K562 (cell line): ENCODE results near the gene ACTN3. TPM values are rescaled to one million over a fixed set of nuclear protein-coding genes. Genes with fewer than 3 reads are reported as not detected.
A peak's percentile ranks its signal among the peaks of the same experiment; 100 is the strongest.

Experiments used
- ATAC-seq: fragments of 200-7000 bp; cut with Tn5 transposase; 3 replicates; pipeline ENCODE4 v1.9.1; 2020; ENCODE audit warnings: moderate library complexity
- BruUV-seq: library from RNA; stranded (reverse); fragments of 400-500 nt; replicated peaks from 2 replicates; lab custom pipeline; 2021; lab: Mats Ljungman, UMichigan
- CTCF ChIA-PET: fragments of 300-600 bp; formaldehyde crosslinking; extraction: SDS; loops from one replicate; lab custom pipeline; 2021; ENCODE audit warnings: low intra/inter-chr PET ratio; lab: Yijun Ruan, JAX
- POLR2A ChIA-PET: fragments of 300-600, 350-650 bp; sonication (Branson Sonifier 250); formaldehyde crosslinking; extraction: SDS; loops from one replicate; lab custom pipeline; 2021; ENCODE audit warnings: antibody characterized with exemption, inconsistent platforms; lab: Yijun Ruan, JAX
- DNase-seq, 4 experiments: peaks; one replicate each; pipeline versions ENCODE4 v3.0.0 to v3.0.0-alpha.2; 2011 to 2018; ENCODE audit warnings: low spot score in 3 of 4, mixed read lengths in 3 of 4; ENCODE audit errors: extremely low read depth in 1 of 4
- FAIRE-seq: peaks from 2 replicates; lab custom pipeline; 2011; peaks lifted over from hg19 to GRCh38; lab: Jason Lieb, UNC
- H2AFZ ChIP-seq: 2 replicates; pipeline ENCODE4 v1.6.0; 2011; ENCODE audit warnings: low read depth, low read length, control low read depth, inconsistent platforms
- H3K27ac ChIP-seq: fragments of 200-600 bp; 3 replicates; pipeline ENCODE4 v1.8.0; 2011; ENCODE audit warnings: low read depth, mild to moderate bottlenecking, control low read depth, inconsistent platforms, low read length, moderate library complexity, mixed read lengths; ENCODE audit errors: extremely low read depth
- H3K27me3 ChIP-seq, 2 experiments: fragments of 300-600 bp in 1 of 2; 2 replicates in 1 of 2; 3 replicates in 1 of 2; pipeline versions ENCODE4 v1.6.0 to v1.8.0; 2011; ENCODE audit warnings: inconsistent platforms in 2 of 2, low read length in 2 of 2, mild to moderate bottlenecking in 1 of 2, mixed read lengths in 1 of 2, moderate library complexity in 1 of 2; ENCODE audit not compliant: control insufficient read depth in 2 of 2, insufficient read depth in 2 of 2
- H3K36me3 ChIP-seq: fragments of 300-600 bp; 3 replicates; pipeline ENCODE4 v1.8.0; 2011; ENCODE audit warnings: mild to moderate bottlenecking, low read length, inconsistent platforms; ENCODE audit not compliant: control insufficient read depth, insufficient read depth
- H3K4me1 ChIP-seq, 2 experiments: fragments of 200-600 bp in 1 of 2; replicated peaks in 1 of 2; 2 replicates in 1 of 2; 3 replicates in 1 of 2; pipeline versions ENCODE4 v1.5.1 to v1.8.0; 2011; ENCODE audit warnings: inconsistent platforms in 2 of 2, low read length in 2 of 2, mild to moderate bottlenecking in 1 of 2, mixed read lengths in 1 of 2, moderate library complexity in 1 of 2; ENCODE audit not compliant: control insufficient read depth in 2 of 2, insufficient read depth in 2 of 2
- H3K4me2 ChIP-seq: 2 replicates; pipeline ENCODE4 v1.6.1; 2011; ENCODE audit warnings: low read length, control low read depth, inconsistent platforms, mixed read lengths; ENCODE audit not compliant: insufficient read depth
- H3K4me3 ChIP-seq: fragments of 200-600 bp; sonication (generic), shearing (Covaris generic); 2 replicates; pipeline ENCODE4 v1.5.1; 2016; ENCODE audit warnings: control low read depth, inconsistent platforms
- H3K79me2 ChIP-seq: fragments of 200-600 bp; 3 replicates; pipeline ENCODE4 v1.8.0; 2011; ENCODE audit warnings: low read length, inconsistent platforms; ENCODE audit not compliant: control insufficient read depth, insufficient read depth
- H3K9ac ChIP-seq, 2 experiments: 2 replicates each; pipeline versions ENCODE4 v1.6.0 to v1.6.1; 2011; ENCODE audit warnings: low read depth in 2 of 2, low read length in 2 of 2, control low read depth in 1 of 2, inconsistent platforms in 1 of 2, mild to moderate bottlenecking in 1 of 2, mixed read lengths in 1 of 2; ENCODE audit not compliant: insufficient read depth in 1 of 2
- H3K9me1 ChIP-seq: one replicate; pipeline ENCODE4 v1.6.0; 2011; ENCODE audit warnings: inconsistent platforms, mild to moderate bottlenecking, low read length, moderate library complexity; ENCODE audit not compliant: control insufficient read depth, insufficient read depth
- H3K9me3 ChIP-seq: replicated peaks from 2 replicates; pipeline ENCODE4 v1.5.1; 2011; ENCODE audit warnings: low read depth, low read length, inconsistent platforms; ENCODE audit not compliant: control insufficient read depth, insufficient read depth
- H4K20me1 ChIP-seq: replicated peaks from 2 replicates; pipeline ENCODE4 v1.6.1; 2011; ENCODE audit warnings: low read length, inconsistent platforms, mixed read lengths; ENCODE audit not compliant: control insufficient read depth, insufficient read depth
- BCLAF1 ChIP-seq, 2 experiments: fragments of 450-650 bp in 1 of 2; IDR thresholded peaks; 2 replicates each; pipeline ENCODE4 v1.6.1; 2011 to 2017; ENCODE audit warnings: low read depth in 2 of 2, antibody characterized with exemption in 1 of 2, borderline replicate concordance in 1 of 2, low read length in 1 of 2, mild to moderate bottlenecking in 1 of 2, mixed read lengths in 1 of 2; ENCODE audit not compliant: control insufficient read depth in 1 of 2
- BDP1 ChIP-seq: IDR thresholded peaks from 3 replicates; pipeline ENCODE4 v1.6.1; 2011; ENCODE audit not compliant: insufficient read length, insufficient read depth
- GTF2E2 ChIP-seq: fragments of 200-800 bp; sonication (Bioruptor generic); IDR thresholded peaks from 2 replicates; pipeline ENCODE4 v1.6.1; 2016; ENCODE audit warnings: missing genetic modification characterization, missing compliant biosample characterization
- HLTF ChIP-seq: fragments of 450-650 bp; IDR thresholded peaks from 2 replicates; pipeline ENCODE4 v1.6.1; 2016
- KAT8 ChIP-seq: fragments of 450-650 bp; IDR thresholded peaks from 2 replicates; pipeline ENCODE4 v1.6.1; 2016; ENCODE audit warnings: low read depth, mild to moderate bottlenecking
- KLF16 ChIP-seq: IDR thresholded peaks from 2 replicates; pipeline ENCODE4 v1.6.1; 2016; ENCODE audit warnings: antibody characterized with exemption
- MYNN ChIP-seq, 2 experiments: sonication (generic); formaldehyde crosslinking in 1 of 2; IDR thresholded peaks; 2 replicates each; pipeline versions ENCODE4 v1.5.0 to v1.6.1; 2016 to 2020; ENCODE audit warnings: antibody characterized with exemption in 1 of 2, missing genetic modification reagents in 1 of 2
- PKNOX1 ChIP-seq: fragments of 450-650 bp; IDR thresholded peaks from 2 replicates; pipeline ENCODE4 v1.6.1; 2016
- SIN3B ChIP-seq: fragments of 450-650 bp; IDR thresholded peaks from 2 replicates; pipeline ENCODE4 v1.6.1; 2017; ENCODE audit warnings: low read depth, mild to moderate bottlenecking, moderate library complexity
- SMARCB1 ChIP-seq: IDR thresholded peaks from 2 replicates; pipeline ENCODE4 v1.6.1; 2011; ENCODE audit warnings: improper control_type of control experiment, low read depth; ENCODE audit not compliant: insufficient read length
- SMC3 ChIP-seq: conservative IDR thresholded peaks from 2 replicates; pipeline ENCODE4 v1.6.1; 2011; ENCODE audit warnings: low read depth, low read length, improper control_type of control experiment; ENCODE audit not compliant: insufficient read depth
- TFAP4 ChIP-seq: sonication (generic); formaldehyde crosslinking; IDR thresholded peaks from 2 replicates; pipeline ENCODE4 v1.8.0; 2022; ENCODE audit warnings: missing genetic modification reagents, mild to moderate bottlenecking, moderate library complexity, borderline replicate concordance
- THRAP3 ChIP-seq: fragments of 450-650 bp; IDR thresholded peaks from 2 replicates; pipeline ENCODE4 v1.6.1; 2016; ENCODE audit warnings: mild to moderate bottlenecking, inconsistent platforms, borderline replicate concordance
- ZNF384 ChIP-seq: IDR thresholded peaks from 2 replicates; pipeline ENCODE4 v1.6.1; 2012; ENCODE audit warnings: low read depth, low read length, improper control_type of control experiment
- WGBS: fragments of 100-300 bp; shearing (Covaris generic); methylation state at CpG from one replicate; pipeline ENCODE4 v1.1.6; 2016; ENCODE audit warnings: low coverage, mixed read lengths; ENCODE audit not compliant: insufficient coverage; ENCODE audit errors: missing lambda C conversion rate; 5-methylcytosine and 5-hydroxymethylcytosine counted together
- in situ Hi-C: fragments of 300-500 bp; cut with MboI; formaldehyde crosslinking; loops from 4 replicates; pipeline ENCODE4 v1.15.0; 2018; ENCODE audit warnings: inconsistent platforms, mixed read lengths
- intact Hi-C: fragments of 100-400 bp; cut with micrococcal nuclease; formaldehyde crosslinking; loops from 2 replicates; pipeline ENCODE4 v1.14.2; 2022
- polyA plus RNA-seq, 8 experiments: library from polyadenylated mRNA; depleted of rRNA in 4 of 8; stranded (reverse) in 5 of 8; unstranded in 3 of 8; fragments of >200 nt; fragmentation: Nextera tagmentation in 2 of 8; fragmentation: Illumina TruSeq in 1 of 8; extraction: Ambion mirVana in 2 of 8; extraction: Trizol in 1 of 8; gene quantifications; 2 replicates each; pipeline versions ENCODE4 v1.2.1 to v1.2.3, GENCODE V29; 2011 to 2014; ENCODE audit warnings: inconsistent platforms in 1 of 8, missing spikeins in 1 of 8
- total RNA-seq, 7 experiments: library from RNA; depleted of rRNA in 6 of 7; stranded (reverse); fragments of >200 nt in 6 of 7; fragmentation: Illumina TruSeq in 2 of 7; extraction: Trizol in 2 of 7; gene quantifications; 2 replicates each; pipeline versions ENCODE4 v1.2.1 to v1.2.3, GENCODE V29; 2011 to 2021; ENCODE audit warnings: low replicate concordance in 1 of 7

ACTN3 gene
- total and polyA plus RNA-seq, 9 of the 15 experiments (the other 6 are each of a cell fraction or from before 2014, with no cell fraction given) = not detected

- Histone ChIP-seq H2AFZ (no peak overlapping the region), H3K36me3 (peaks cover 5% of the 10 kb centered on the region; the same call in 2 of the 3 replicates), H3K4me3 (no peak overlapping the region), H3K9me3 (no peaks in the 10 kb centered on the region), H3K4me1 (peaks cover 0 to 33% of the 10 kb centered on the region in 2 experiments; a peak in 3 of 5 replicates), H4K20me1 (no peaks in the 10 kb centered on the region), H3K27me3 (no peaks in the 10 kb centered on the region), H3K4me2 (no peak overlapping the region), H3K9ac (peak overlapping the region in 1 of 2 experiments; percentile 32; a peak in 2 of 4 replicates), H3K9me1 (no peaks in the 10 kb centered on the region), H3K79me2 (peaks cover 6% of the 10 kb centered on the region; the same call in 1 of the 3 replicates), H3K27ac (no peak overlapping the region)
- no TSS peak for BruUV-seq
- in situ Hi-C loops = no loop called here
- FAIRE-seq (no peak), ATAC-seq (no peak), DNase-seq (no peak)
- intact Hi-C loops = no loop called here
- TF ChIP-seq KAT8 = no peak
- no peak for TF ChIP-seq MYNN (IDR thresholded peaks at IDR 0.05)
- TF ChIP-seq MYNN (CRISPR knock-in tag; IDR thresholded peaks at IDR 0.05) = no peak
- no peak for TF ChIP-seq SIN3B
- no peak for TF ChIP-seq PKNOX1
- no peak for TF ChIP-seq SMARCB1
- no peak for TF ChIP-seq TFAP4 (CRISPR knock-in tag)
- no peak for TF ChIP-seq KLF16
- TF ChIP-seq BDP1 = no peak
- TF ChIP-seq ZNF384 = no peak
- TF ChIP-seq HLTF = no peak
- no peak for TF ChIP-seq BCLAF1 (IDR thresholded peaks at IDR 0.05; ENCODE audit: borderline replicate concordance in 1 of 2, control insufficient read depth in 1 of 2, low read depth in 2 of 2, low read length in 1 of 2)
- no peak for TF ChIP-seq SMC3
- no peak for TF ChIP-seq GTF2E2 (tag)
- TF ChIP-seq THRAP3 = no peak
- POLR2A ChIA-PET = interaction anchor here (0.9 to 1.4 kb wide), 3 partner anchors 10 to 22 kb away, joined by 3 to 4 read pairs (median 4); no protein-coding TSS in a partner anchor
- CTCF ChIA-PET = interaction anchor here (0.5 kb wide), 1 partner anchor 51 kb away, joined by 4 read pairs; no protein-coding TSS in a partner anchor
- 78% methylated on average over 4 of the region's 4 CpGs for WGBS
Measured at GRCh38 chr11:66541892-66542291, 4.8 kb upstream of the ACTN3 start.
